ENCODE measurements around the gene GPX6.

GPX6 gene

GRCh38 chr6:28555136-28555535 lies 39.5 kb upstream of the GPX6 start:
- Histone ChIP-seq H3K4me1 (ENCODE audit: insufficient read depth, low read length, severe bottlenecking) (peaks cover 4% of the 10 kb centered on the region), H3F3A (ENCODE audit: insufficient read depth, low read length) (no peaks in the 10 kb centered on the region), H3K79me2 (ENCODE audit: insufficient read depth, low read length) (no peaks in the 10 kb centered on the region), H3K36me3 (ENCODE audit: insufficient read depth, low read length) (no peaks in the 10 kb centered on the region), H3K4me3 (ENCODE audit: low read depth, low read length, poor library complexity, severe bottlenecking) (no peak overlapping the region), H4K20me1 (ENCODE audit: insufficient read depth, low read length) (no peaks in the 10 kb centered on the region), H3K27ac (ENCODE audit: low read depth, low read length, poor library complexity, severe bottlenecking) (no peak overlapping the region), H3K4me2 (ENCODE audit: low read length) (no peak overlapping the region), H3K9me2 (ENCODE audit: low read depth, low read length) (no peaks in the 10 kb centered on the region), H3K27me3 (ENCODE audit: insufficient read depth, low read length) (no peaks in the 10 kb centered on the region; the same call in none of the 2 replicates), H3K9ac (ENCODE audit: low read length) (no peak overlapping the region), H2AFZ (ENCODE audit: low read length) (no peak overlapping the region), H3K9me3 (ENCODE audit: low read length) (no peaks in the 10 kb centered on the region)
- TF ChIP-seq EZH2 (IDR thresholded peaks at IDR 0.05; ENCODE audit: borderline replicate concordance, low read length) (no peak), CTCF (IDR thresholded peaks at IDR 0.05; ENCODE audit: low read length) (no peak)

GRCh38 chr6:28553986-28554881 lies 38.6 kb upstream of the GPX6 start:
- Histone ChIP-seq H3K36me3 (ENCODE audit: insufficient read depth, low read length) (no peaks in the 10 kb centered on the region), H3K9me2 (ENCODE audit: low read depth, low read length) (no peaks in the 10 kb centered on the region), H3K9me3 (ENCODE audit: low read length) (no peaks in the 10 kb centered on the region), H3K79me2 (ENCODE audit: insufficient read depth, low read length) (no peaks in the 10 kb centered on the region), H3K4me1 (ENCODE audit: insufficient read depth, low read length, severe bottlenecking) (peaks cover 4% of the 10 kb centered on the region), H3K4me2 (ENCODE audit: low read length) (no peak overlapping the region), H3K9ac (ENCODE audit: low read length) (no peak overlapping the region), H3K4me3 (ENCODE audit: low read depth, low read length, poor library complexity, severe bottlenecking) (no peak overlapping the region), H3K27ac (ENCODE audit: low read depth, low read length, poor library complexity, severe bottlenecking) (no peak overlapping the region), H4K20me1 (ENCODE audit: insufficient read depth, low read length) (no peaks in the 10 kb centered on the region), H3F3A (ENCODE audit: insufficient read depth, low read length) (no peaks in the 10 kb centered on the region), H2AFZ (ENCODE audit: low read length) (no peak overlapping the region), H3K27me3 (ENCODE audit: insufficient read depth, low read length) (no peaks in the 10 kb centered on the region; the same call in 1 of the 2 replicates)
- TF ChIP-seq CTCF (IDR thresholded peaks at IDR 0.05; ENCODE audit: low read length), result no peak
- no peak for TF ChIP-seq EZH2 (IDR thresholded peaks at IDR 0.05; ENCODE audit: borderline replicate concordance, low read length)

- H4K20me1 ChIP-seq (ENCODE audit: insufficient read depth, low read length), result no peaks in the 10 kb centered on the region
- H3K9me2 ChIP-seq (ENCODE audit: low read depth, low read length), result no peaks in the 10 kb centered on the region
- H3K4me1 ChIP-seq (ENCODE audit: insufficient read depth, low read length, severe bottlenecking), result no peaks in the 10 kb centered on the region
- no peaks in the 10 kb centered on the region for H3K36me3 ChIP-seq (ENCODE audit: insufficient read depth, low read length)
- H3K27ac ChIP-seq (ENCODE audit: low read depth, low read length, poor library complexity, severe bottlenecking), result no peak overlapping the region
- H3F3A ChIP-seq (ENCODE audit: insufficient read depth, low read length), result no peaks in the 10 kb centered on the region
- no peak overlapping the region for H3K9ac ChIP-seq (ENCODE audit: low read length)
- H3K4me3 ChIP-seq (ENCODE audit: low read depth, low read length, poor library complexity, severe bottlenecking), result no peak overlapping the region
- no peaks in the 10 kb centered on the region for H3K9me3 ChIP-seq (ENCODE audit: low read length)
- H2AFZ ChIP-seq (ENCODE audit: low read length), result no peak overlapping the region
- TF ChIP-seq EZH2 (IDR thresholded peaks at IDR 0.05; ENCODE audit: borderline replicate concordance, low read length) (no peak), CTCF (IDR thresholded peaks at IDR 0.05; ENCODE audit: low read length) (no peak)
- no peak overlapping the region for H3K4me2 ChIP-seq (ENCODE audit: low read length)
- no peaks in the 10 kb centered on the region; the same call in 1 of the 2 replicates for H3K27me3 ChIP-seq (ENCODE audit: insufficient read depth, low read length)
- H3K79me2 ChIP-seq (ENCODE audit: insufficient read depth, low read length), result no peaks in the 10 kb centered on the region
Observed at GRCh38 chr6:28553384-28553985, 37.9 kb upstream of the GPX6 start.
